Left kidney (tissue), 8 donors: Measurements from ENCODE around the gene AGMAT. TPM values are rescaled to one million over a fixed set of nuclear protein-coding genes. Genes with fewer than 3 reads are reported as not detected.

Experiments
- DNase-seq: peaks from one replicate; pipeline ENCODE4 v3.0.0-alpha.2; 2013
- long read RNA-seq, 8 donors: transcript quantifications; one replicate each; lab custom pipeline, GENCODE V29; 2026
- polyA plus RNA-seq: library from polyadenylated mRNA; unstranded; fragments of 120-200 nt; gene quantifications from one replicate; pipeline ENCODE4 v1.2.1, GENCODE V29; 2013; ENCODE audit not compliant: insufficient read length

AGMAT gene, protein sequence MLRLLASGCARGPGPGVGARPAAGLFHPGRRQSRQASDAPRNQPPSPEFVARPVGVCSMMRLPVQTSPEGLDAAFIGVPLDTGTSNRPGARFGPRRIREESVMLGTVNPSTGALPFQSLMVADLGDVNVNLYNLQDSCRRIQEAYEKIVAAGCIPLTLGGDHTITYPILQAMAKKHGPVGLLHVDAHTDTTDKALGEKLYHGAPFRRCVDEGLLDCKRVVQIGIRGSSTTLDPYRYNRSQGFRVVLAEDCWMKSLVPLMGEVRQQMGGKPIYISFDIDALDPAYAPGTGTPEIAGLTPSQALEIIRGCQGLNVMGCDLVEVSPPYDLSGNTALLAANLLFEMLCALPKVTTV
- polyA plus RNA-seq, result 35.3 TPM
- long read RNA-seq, donor 1, transcript AGMAT-201 (7 exons, 2,500 nt), result major isoform, 12 of 12 reads
- long read RNA-seq, donor 1, partial matches to known transcripts, result 0 of 12 reads
- long read RNA-seq, donor 1, other reads (novel, unspliced or antisense), result 0 of 12 reads
- long read RNA-seq, donor 2, transcript AGMAT-201 (7 exons, 2,500 nt), result major isoform, 12 of 12 reads
- long read RNA-seq, donor 2, partial matches to known transcripts, result 0 of 12 reads
- long read RNA-seq, donor 2, other reads (novel, unspliced or antisense), result 0 of 12 reads
- long read RNA-seq, donor 3, transcript AGMAT-201 (7 exons, 2,500 nt), result major isoform, 8 of 8 reads
- long read RNA-seq, donor 3, partial matches to known transcripts, result 0 of 8 reads
- long read RNA-seq, donor 3, other reads (novel, unspliced or antisense), result 0 of 8 reads
- long read RNA-seq, donor 4, result 0 reads
- long read RNA-seq, donor 5, transcript AGMAT-201 (7 exons, 2,500 nt), result major isoform, 16 of 16 reads
- long read RNA-seq, donor 5, partial matches to known transcripts, result 0 of 16 reads
- long read RNA-seq, donor 5, other reads (novel, unspliced or antisense), result 0 of 16 reads
- long read RNA-seq, donor 6, transcript AGMAT-201 (7 exons, 2,500 nt), result major isoform, 12 of 12 reads
- long read RNA-seq, donor 6, partial matches to known transcripts, result 0 of 12 reads
- long read RNA-seq, donor 6, other reads (novel, unspliced or antisense), result 0 of 12 reads
- long read RNA-seq, donor 7, transcript AGMAT-201 (7 exons, 2,500 nt), result major isoform, 8 of 8 reads
- long read RNA-seq, donor 7, partial matches to known transcripts, result 0 of 8 reads
- long read RNA-seq, donor 7, other reads (novel, unspliced or antisense), result 0 of 8 reads
- long read RNA-seq, donor 8, partial matches to known transcripts, result 0 of 2 reads
- long read RNA-seq, donor 8, other reads (novel, unspliced or antisense), result 0 of 2 reads

DNA sequence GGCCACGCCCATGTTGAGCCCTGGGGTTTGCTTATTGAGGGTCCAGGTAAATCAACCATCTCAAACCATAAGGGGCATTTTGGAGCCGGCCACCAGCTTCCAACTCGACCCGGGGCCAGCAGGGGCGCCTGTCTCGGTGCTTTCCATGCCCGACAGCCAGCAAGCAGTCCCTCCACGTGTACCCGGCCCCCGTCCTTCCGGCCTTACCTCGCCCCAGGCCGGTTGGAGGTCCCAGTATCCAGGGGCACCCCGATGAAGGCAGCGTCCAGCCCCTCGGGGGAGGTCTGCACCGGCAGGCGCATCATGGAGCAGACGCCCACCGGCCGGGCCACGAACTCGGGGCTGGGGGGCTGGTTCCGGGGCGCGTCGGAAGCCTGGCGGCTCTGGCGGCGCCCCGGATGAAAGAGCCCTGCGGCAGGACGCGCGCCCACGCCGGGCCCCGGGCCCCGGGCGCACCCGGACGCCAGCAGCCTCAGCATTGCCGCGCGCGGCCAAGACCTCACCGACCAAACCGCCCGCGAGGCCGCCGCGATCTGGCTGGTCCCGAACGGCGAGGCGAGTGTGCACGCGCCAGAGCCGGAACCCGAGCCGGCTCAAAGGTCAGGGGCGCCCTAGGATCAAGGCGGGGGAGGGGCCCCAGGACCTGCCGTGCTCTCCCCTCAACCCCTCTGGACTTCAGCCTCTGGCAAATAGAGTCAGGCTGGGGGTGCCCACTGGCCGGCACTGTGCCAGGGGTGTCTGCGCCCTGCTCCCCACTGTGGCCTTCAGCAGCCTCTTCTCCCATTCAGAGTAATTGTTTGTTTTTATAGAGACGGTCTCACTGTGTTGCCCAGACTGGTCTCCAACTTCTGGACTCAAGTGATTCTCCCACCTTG lies at the start of gene AGMAT:
Gene AGMAT (minus strand): TSS at position 563 of the 875 bp plus-strand sequence. CDS start 84 bp downstream, at position 479.
- DNase-seq, result no peak

DNA sequence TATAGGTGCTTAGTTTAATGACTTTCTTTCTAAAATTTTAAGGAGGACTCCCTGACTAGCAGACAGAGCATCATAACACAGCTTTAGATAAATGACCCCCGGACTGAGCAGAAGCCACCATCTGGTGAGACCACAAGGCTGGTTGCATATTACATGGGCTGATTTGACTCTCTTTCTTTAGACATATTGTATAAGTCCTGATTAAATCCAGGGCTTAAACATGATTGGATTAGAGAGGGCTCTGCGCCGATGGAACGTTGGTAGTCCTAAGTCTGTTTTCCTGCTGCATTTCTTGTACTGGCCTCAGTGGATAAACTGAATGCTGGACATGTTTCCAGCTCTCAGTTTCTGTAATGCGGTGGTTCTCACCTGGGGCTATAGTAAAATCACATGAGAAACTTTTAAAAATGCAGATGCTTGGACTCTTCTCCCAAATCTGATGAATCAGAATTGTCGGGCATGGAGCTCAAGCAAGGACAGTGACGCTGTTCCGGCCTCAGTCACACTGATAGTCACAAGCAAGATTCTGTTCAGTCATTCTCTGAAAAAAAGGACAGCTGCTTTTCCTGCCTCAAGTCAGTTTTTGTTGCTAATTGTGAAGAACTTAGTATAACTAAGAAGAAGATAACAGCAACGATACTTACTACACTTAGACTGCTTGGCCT lies 49.0 kb upstream of the AGMAT start:
- DNase-seq, result no peak

DNA sequence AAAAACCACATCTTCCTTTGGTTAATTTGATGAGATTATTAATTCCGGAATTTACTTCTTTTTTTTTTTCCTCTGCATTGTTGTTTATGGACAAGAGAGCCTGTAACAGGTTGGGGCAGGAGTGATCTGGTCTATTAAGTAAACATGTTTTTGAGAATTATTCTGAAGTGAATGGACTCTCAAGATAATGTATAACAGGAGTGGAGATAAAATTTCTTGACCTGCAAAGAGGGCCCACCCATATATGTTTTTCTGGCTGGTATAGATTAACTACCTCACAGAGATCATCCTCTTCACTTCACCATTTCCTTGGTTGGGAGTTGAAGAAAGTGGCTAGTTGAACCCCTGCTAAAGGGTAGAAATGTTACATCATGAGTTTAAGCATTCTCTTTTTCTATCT lies 43.2 kb upstream of the AGMAT start:
- DNase-seq, result no peak

DNA sequence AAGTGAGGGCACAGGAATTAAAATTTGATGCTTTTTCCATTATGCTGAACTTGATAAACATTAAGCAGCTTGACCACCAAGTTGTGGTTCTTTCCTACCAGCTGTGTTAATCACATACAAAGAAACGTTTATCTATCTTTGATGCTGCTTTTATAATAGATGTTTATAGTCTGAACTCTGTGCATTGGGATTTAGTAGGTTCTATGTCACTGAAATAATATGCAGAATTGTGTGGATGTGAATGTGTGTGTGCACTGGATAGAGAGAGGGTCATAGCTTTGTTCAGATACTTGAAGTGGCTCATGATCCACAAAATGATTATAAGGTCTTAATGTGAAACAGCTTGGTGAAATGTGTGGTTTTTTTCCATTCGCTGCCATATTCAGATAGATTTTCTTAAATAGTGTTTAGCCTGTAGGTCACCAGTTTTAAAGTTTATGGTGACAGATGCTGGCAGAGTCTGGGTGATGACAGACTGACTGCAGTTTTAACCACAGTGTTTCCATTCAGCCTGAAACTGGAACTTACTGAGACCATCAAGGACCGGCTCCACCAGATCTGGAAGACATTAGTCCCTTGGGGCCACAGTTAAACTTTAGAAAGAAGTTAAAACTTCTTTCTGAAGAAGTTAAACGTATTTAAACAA lies 42.6 kb upstream of the AGMAT start:
- no peak for DNase-seq

DNA sequence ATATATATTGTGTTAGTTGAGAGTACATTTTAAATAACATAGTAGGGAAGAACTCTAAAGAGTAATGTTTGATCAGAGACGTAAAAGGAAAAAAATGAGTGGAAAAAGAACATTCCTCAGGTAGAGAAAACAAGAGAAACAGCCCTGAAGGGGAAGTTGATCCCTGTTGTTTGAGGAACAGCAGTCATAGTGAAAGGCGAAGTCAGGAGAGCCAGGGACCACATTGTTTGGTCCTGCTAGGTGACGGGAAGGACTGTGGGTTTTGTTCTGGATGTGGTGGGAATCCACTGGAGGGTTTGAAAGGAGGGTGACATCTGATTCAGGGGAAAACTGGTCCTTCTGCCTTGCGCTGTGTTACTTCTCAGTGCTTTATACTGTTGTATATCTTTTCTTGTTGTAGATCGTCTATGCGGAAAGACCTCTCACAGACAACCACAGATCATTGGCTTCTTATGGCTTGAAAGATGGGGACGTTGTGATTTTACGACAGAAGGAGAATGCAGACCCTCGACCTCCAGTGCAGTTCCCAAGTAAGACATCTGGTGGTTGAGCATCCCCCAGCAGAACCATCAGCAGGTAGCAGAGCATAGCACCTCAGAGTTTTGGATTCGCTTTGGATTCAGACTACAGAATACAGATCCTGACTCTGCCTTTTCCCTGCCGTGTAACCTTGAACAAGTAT lies 41.6 kb upstream of the AGMAT start:
- no peak for DNase-seq

DNA sequence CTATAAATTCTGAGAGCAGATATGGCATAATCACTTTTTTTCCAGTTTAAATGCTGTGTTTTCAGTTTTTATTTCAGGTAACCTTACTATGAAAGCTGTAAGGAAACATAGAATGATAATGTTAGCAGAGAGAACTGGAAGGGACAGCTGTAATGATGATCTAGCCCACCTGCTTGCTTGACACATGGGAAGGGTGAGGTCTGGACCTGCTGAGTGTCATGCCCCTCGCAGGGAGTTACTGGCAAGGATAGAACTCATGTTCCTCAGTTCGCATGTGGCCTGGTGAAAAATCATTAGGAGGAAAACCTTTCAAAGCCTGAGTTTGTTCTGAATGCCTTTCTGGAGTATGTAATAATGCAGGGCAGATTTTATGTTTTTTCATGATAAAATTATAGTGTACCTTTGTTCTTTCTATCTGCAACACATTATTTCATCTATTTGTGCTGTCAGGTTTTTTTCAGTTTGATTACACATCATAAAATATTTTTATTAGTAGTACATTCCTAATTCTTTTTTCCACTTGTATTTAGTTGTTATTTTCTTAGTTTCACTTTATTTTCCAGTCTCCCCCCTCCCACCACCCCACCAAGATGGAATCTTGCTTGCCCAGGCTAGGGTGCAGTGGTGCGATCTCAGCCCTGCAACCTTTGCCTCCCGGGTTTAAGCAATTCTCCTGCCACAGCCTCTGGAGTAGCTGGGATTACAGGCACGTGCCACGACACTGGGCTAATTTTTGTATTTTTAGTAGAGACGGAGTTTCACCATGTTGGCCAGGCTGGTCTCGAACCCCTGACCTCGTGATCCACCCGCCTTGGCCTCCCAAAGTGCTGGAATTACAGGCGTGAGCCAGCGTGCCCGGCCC lies 40.4 kb upstream of the AGMAT start:
- DNase-seq, result no peak

DNA sequence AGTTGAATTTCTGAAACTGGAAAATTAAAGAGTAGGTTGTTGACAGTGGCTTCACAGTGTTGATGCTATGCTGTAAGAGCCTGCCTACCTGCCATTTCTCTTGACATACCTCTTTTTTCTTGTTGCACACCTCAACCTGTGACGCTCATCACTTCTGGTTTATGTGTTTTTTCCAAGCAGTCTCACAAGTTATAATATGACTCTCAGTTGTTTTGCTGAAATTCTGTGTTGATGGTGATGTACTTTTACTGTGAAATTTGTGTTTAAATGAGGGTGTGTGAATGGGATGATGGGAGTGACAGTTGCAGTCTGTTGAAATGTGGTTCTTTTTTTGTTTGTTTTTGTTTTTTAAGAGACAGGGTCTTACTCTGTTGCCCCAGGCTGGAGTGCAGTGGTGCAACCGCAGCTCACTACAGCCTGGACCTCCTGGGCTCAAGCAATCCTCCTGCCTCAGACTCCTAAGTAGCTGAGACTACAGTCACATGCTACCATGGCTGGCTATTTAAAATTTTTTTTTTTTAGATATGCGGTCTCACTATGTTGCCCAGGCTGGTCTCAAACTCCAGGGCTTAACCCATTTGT lies 39.4 kb upstream of the AGMAT start:
- no peak for DNase-seq

DNA sequence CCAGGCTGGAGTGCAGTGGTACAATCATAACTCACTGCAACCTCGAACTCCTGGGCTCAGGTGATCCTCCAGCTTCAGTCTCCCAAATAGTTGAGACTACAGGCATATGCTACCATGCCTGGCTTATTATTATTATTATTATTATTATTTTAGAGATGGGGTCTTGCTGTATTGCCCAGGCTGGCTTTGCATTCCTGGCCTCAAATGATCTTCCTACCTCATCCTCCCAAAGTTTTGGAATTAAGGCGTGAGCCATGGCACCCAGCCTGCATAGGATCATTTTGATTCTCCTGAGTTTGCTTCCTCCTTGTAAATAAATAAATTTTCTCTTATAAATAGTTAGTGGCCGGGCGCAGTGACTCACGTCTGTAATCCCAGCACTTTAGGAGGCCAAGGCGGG lies 38.6 kb upstream of the AGMAT start:
- no peak for DNase-seq

DNA sequence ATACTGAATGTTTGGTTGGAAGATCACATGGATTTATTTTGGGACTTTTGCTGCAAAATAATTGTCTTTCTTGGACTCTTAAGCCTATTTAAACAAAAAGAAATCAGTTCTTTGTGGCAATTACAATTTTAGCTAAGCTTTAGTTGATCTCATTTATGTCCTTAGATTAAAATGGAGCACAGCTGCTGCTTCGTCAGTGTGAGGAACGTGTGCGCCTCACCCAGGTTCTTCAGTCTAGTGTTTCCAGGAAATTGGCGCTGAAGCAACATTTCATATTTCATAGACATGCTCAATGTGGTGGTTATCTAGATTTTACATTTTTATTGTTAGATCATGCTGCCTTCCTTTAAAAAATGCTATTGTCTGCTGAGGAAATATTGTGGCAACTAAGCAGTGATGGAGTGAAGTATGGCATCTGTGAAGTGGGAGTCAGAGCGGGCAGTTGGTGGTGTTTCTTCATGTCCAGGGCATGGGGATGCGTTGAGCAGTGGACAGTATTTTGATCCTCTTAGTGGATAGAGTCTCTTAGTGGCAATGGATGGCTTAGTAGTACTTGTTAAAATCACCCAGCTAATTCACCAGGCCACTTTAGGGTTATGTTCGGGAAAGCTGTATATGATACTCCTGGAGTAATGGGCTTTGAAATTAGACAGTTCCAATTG lies 38.0 kb upstream of the AGMAT start:
- no peak for DNase-seq

DNA sequence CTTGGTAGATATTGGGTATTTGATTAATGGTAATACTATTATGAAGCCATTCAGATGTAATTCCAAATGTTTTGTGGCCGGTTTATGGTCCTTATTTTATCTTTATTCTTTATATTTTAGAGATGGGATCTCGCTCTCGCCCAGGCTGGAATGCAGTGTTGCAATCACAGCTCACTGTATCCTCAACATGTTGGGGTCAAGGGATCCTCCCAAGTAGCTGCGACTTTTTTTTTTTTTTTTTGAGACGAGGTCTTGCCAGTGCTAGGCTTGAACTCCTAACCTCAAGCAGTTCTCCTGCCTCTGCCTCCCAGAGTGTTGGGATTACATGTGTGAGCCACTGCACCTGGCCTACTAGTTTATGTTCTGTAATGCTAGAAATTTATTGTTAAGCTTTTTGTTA lies 37.1 kb upstream of the AGMAT start:
- DNase-seq, result no peak

DNA sequence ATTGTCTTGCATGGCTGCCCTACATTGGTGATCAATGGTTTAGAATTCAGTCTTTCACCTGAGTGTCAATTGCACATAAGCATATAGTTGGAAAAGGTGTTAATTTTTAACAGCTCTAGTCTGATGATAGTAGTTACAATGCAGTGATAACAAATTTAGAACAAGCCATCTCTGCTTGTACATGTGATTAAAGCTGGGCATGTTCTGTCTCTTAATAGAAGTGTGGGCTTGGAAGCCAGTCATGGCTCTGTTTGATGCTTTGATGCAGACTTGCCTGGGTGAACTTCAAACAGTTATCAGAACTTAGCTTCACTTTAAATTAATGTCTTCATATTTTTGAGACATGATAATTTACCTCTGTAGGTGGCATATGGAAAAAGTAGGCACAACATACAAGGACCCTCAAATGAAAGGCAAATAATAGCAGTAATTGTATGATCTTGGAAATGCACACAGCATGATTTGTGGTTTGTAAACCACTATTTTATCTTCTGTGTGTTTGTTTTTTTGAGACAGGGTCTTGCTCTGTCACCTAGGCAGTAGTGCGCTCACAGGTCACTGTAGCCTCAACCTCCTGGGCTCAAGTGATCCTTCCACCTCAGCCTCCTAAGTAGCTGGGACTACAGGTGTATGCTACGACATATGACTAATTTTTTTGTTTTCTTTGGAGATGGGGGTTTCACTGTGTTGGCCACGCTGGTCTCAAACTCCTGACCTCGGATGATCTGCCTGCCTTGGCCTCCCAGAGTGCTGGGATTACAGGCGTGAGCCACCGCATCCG lies 36.2 kb upstream of the AGMAT start:
- no peak for DNase-seq

DNA sequence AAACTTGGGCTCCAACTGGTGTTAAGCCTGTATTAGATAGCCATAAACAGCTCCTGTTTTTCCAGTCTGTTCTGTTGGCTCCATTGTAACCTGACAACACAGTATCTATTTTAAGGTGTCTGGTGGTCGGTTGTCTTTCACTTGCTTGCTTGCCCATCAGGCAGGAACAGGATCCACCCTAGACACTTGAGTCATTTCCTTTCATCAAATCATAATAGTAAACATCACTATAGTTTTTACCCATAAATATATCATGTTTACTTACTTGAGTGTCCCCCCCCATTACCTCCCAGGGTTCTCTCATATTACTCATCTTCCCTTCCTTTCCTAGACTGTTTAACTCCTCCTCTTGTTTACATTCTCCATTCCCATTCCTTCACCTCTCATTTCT lies 35.3 kb upstream of the AGMAT start:
- DNase-seq, result no peak

DNA sequence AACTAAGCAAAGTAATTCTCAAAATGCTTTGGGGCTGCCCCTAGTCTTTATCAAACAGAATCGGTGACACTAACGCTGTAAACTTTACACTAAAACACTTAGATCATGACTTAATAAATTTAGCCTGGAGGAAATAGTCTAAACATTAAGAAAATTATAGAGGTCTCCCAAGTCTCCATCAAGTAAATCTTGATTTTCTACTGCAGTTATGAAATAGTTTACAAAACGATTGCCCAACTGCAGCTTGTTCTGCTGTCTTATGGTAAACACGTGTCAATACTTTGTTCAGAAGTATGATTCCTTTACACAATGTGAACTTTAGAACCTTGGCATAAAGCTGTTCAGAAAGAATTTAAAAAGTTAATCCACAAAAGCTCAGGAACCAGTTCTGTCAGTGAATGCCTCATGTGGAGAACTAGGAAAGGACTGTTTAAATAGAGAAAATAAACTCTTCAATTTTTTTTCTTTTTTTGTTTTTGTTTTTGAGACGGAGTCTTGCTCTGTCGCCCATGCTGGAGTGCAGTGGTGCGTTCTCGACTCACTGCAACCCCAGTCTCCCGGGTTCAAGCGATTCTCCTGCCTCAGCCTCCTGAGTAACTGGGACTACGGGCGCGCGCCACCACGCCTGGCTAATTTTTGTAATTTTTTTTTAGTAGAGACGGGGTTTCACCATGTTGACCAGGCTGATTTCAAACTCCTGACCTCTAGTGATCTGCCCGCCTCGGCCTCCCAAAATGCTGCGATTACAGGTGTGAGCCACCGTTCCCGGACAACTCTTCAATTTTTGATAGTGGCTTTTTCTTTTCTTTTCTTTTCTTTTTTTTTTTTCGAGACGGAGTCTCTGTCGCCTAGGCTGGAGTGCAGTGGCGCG lies 34.0 kb upstream of the AGMAT start:
- no peak for DNase-seq

DNA sequence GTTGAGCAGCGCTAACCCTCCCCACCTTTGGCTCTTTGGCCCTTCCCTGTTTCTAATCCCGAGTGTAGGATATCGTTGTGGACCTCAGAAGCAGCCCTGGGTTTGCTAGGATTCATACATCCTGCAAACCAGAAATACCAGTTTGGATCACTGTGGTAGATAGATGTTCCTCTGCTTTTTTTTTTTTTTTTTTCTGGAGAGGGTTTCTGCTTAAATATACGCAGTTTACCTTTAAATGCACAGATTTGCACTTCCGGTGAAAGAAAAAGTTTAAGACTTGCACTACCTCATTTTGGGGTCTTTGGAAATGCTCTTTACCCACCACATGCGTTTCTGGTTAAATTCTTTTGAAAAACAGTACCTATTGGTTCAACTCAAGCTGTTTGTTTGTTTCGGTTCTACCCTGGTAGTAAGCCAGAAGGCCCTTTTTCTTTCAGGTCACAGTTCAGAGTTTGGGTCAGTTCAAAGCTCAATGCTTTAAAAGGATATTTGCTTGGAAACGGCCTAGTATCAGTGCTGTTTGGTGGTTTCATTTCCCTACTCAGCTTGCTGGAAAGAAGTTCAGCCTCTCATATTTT lies 33.3 kb upstream of the AGMAT start:
- DNase-seq, result no peak
